ENCODE data around the gene HAND2.

HAND2 gene

GRCh38 chr4:173529477-173530325 lies at the start of gene HAND2:
HAND2 (minus strand) TSS chr4:173530229; CDS start chr4:173529289, 940 bp downstream.
- DNase-seq (ENCODE audit: low read depth): no peak

GRCh38 chr4:173578956-173579355 lies 48.9 kb upstream of the HAND2 start:
- DNase-seq (ENCODE audit: low read depth): no peak

- no peak for DNase-seq (ENCODE audit: low read depth)
Measured at GRCh38 chr4:173577963-173578362, 47.9 kb upstream of the HAND2 start.

- DNase-seq (ENCODE audit: low read depth): no peak
Measured at GRCh38 chr4:173575482-173576152, 45.6 kb upstream of the HAND2 start.

GRCh38 chr4:173573725-173574124 lies 43.7 kb upstream of the HAND2 start:
- DNase-seq (ENCODE audit: low read depth): no peak

- no peak for DNase-seq (ENCODE audit: low read depth)
Measured at GRCh38 chr4:173573286-173573685, 43.3 kb upstream of the HAND2 start.

GRCh38 chr4:173572493-173573129 lies 42.6 kb upstream of the HAND2 start:
- DNase-seq (ENCODE audit: low read depth): no peak

GRCh38 chr4:173571620-173572019 lies 41.6 kb upstream of the HAND2 start:
- DNase-seq (ENCODE audit: low read depth): no peak

- DNase-seq (ENCODE audit: low read depth): no peak
Measured at GRCh38 chr4:173565281-173565680, 35.3 kb upstream of the HAND2 start.

- no peak for DNase-seq (ENCODE audit: low read depth)
Measured at GRCh38 chr4:173564461-173564860, 34.4 kb upstream of the HAND2 start.

GRCh38 chr4:173560896-173561295 lies 30.9 kb upstream of the HAND2 start:
- no peak for DNase-seq (ENCODE audit: low read depth)

- no peak for DNase-seq (ENCODE audit: low read depth)
Measured at GRCh38 chr4:173556398-173557131, 26.5 kb upstream of the HAND2 start.

- no peak for DNase-seq (ENCODE audit: low read depth)
Measured at GRCh38 chr4:173547889-173548288, 17.9 kb upstream of the HAND2 start.

- no peak for DNase-seq (ENCODE audit: low read depth)
Measured at GRCh38 chr4:173546776-173547175, 16.7 kb upstream of the HAND2 start.

- DNase-seq (ENCODE audit: low read depth): no peak
Measured at GRCh38 chr4:173545440-173545839, 15.4 kb upstream of the HAND2 start.

GRCh38 chr4:173543266-173543665 lies 13.2 kb upstream of the HAND2 start:
- DNase-seq (ENCODE audit: low read depth): no peak

- no peak for DNase-seq (ENCODE audit: low read depth)
Measured at GRCh38 chr4:173539986-173540385, 10.0 kb upstream of the HAND2 start.

- no peak for DNase-seq (ENCODE audit: low read depth)
Measured at GRCh38 chr4:173538909-173539445, 8.9 kb upstream of the HAND2 start.

- DNase-seq (ENCODE audit: low read depth): no peak
Measured at GRCh38 chr4:173538148-173538908, 8.3 kb upstream of the HAND2 start.

- DNase-seq (ENCODE audit: low read depth): no peak
Measured at GRCh38 chr4:173537613-173538147, 7.7 kb upstream of the HAND2 start.

Data from stimulated activated CD8-positive, alpha-beta memory T cell treated with anti-CD3 and anti-CD28 coated beads, Interleukin-4, amount 100 ng/mL, for 24 hours (primary cell).